Testis (tissue), 2 donors: Measurements from ENCODE around the gene KLHL3.

Source experiments
- CTCF ChIP-seq, 3 experiments: fragments of 450-650 bp in 2 of 3; fragments of 200-600 bp in 1 of 3; sonication (generic) in 1 of 3; IDR thresholded peaks; one replicate each; pipeline ENCODE4 v1.5.1; 2016 to 2019; ENCODE audit warnings: antibody characterized with exemption in 3 of 3, mild to moderate bottlenecking in 2 of 3, moderate library complexity in 1 of 3
- POLR2A ChIP-seq: fragments of 450-650 bp; IDR thresholded peaks from one replicate; pipeline ENCODE4 v1.6.1; 2017; ENCODE audit warnings: antibody characterized with exemption, mild to moderate bottlenecking, moderate library complexity

- no peak for TF ChIP-seq CTCF (IDR thresholded peaks at IDR 0.05)
- TF ChIP-seq POLR2A = no peak
Observed at GRCh38 chr5:137651022-137651421, 84.9 kb downstream of the KLHL3 start.
